Liver (tissue), 3 donors: ENCODE results near the gene OR2D3.

Experiments used
- CTCF ChIP-seq: fragments of 150-350 bp; IDR thresholded peaks from 2 replicates; pipeline ENCODE4 v1.5.1; 2017; ENCODE audit warnings: improper control_type of control experiment, low read depth, low read length; ENCODE audit not compliant: missing input control
- NR2F2 ChIP-seq: IDR thresholded peaks from 2 replicates; pipeline ENCODE4 v1.6.1; 2016; ENCODE audit warnings: antibody characterized with exemption
- SP1 ChIP-seq: IDR thresholded peaks from 2 replicates; pipeline ENCODE4 v1.6.1; 2018; ENCODE audit warnings: antibody characterized with exemption, mild to moderate bottlenecking
- YY1 ChIP-seq: IDR thresholded peaks from 2 replicates; pipeline ENCODE4 v1.6.1; 2016; ENCODE audit warnings: antibody characterized with exemption, mild to moderate bottlenecking
- donor health status: healthy.
- donor health status: healthy.

GRCh38 chr11:6926208-6927029 lies 5.6 kb downstream of the OR2D3 start, which contains the start of gene ZNF215:
- TF ChIP-seq SP1: no peak
- no peak for TF ChIP-seq CTCF
- TF ChIP-seq NR2F2: no peak
- TF ChIP-seq YY1: no peak
